Measurements from ENCODE around the gene ADARB2.

Gene ADARB2

GRCh38 chr10:1200866-1201807, 536.2 kb downstream of the ADARB2 start:
- Mint-ChIP-seq H3K4me1 (no peaks in the 10 kb centered on the region), H3K27me3 (peaks cover under 1% of the 10 kb centered on the region), H3K27ac (no peak overlapping the region), H3K4me3 (no peak overlapping the region), H3K36me3 (ENCODE audit: low read depth) (no peaks in the 10 kb centered on the region), H3K9me3 (no peaks in the 10 kb centered on the region)
- no peak for ATAC-seq
- DNase-seq: no peak

- no peak for ATAC-seq
Observed at GRCh38 chr10:1199897-1200721, 537.2 kb downstream of the ADARB2 start.

GRCh38 chr10:1199345-1199673, 538.0 kb downstream of the ADARB2 start:
- no peak for DNase-seq

More at GRCh38 chr10:1199897-1200721, 537.2 kb downstream of the ADARB2 start:
- Mint-ChIP-seq H3K36me3 (ENCODE audit: low read depth) (no peaks in the 10 kb centered on the region), H3K4me3 (no peak overlapping the region), H3K27ac (no peak overlapping the region), H3K9me3 (no peaks in the 10 kb centered on the region), H3K27me3 (peaks cover 3% of the 10 kb centered on the region), H3K4me1 (no peaks in the 10 kb centered on the region)
- DNase-seq: no peak

GRCh38 chr10:1198453-1199344, 538.6 kb downstream of the ADARB2 start:
- DNase-seq (no peak), ATAC-seq (no peak)
- Mint-ChIP-seq H3K27ac (no peak overlapping the region), H3K27me3 (peaks cover 3% of the 10 kb centered on the region), H3K4me1 (peaks cover 4% of the 10 kb centered on the region), H3K9me3 (no peaks in the 10 kb centered on the region), H3K36me3 (ENCODE audit: low read depth) (no peaks in the 10 kb centered on the region), H3K4me3 (no peak overlapping the region)

More at GRCh38 chr10:1199345-1199673, 538.0 kb downstream of the ADARB2 start:
- ATAC-seq: no peak
- Mint-ChIP-seq H3K27ac (no peak overlapping the region), H3K4me3 (no peak overlapping the region), H3K36me3 (ENCODE audit: low read depth) (no peaks in the 10 kb centered on the region), H3K27me3 (peaks cover 3% of the 10 kb centered on the region), H3K9me3 (no peaks in the 10 kb centered on the region), H3K4me1 (no peaks in the 10 kb centered on the region)

GRCh38 chr10:1197384-1197783, 539.9 kb downstream of the ADARB2 start:
- ATAC-seq (no peak), DNase-seq (no peak)
- Mint-ChIP-seq H3K9me3 (no peaks in the 10 kb centered on the region), H3K4me3 (no peak overlapping the region), H3K36me3 (ENCODE audit: low read depth) (no peaks in the 10 kb centered on the region), H3K27ac (no peak overlapping the region), H3K27me3 (peaks cover 3% of the 10 kb centered on the region), H3K4me1 (peaks cover 14% of the 10 kb centered on the region)

- no peak for DNase-seq
Observed at GRCh38 chr10:1196656-1197055, 540.7 kb downstream of the ADARB2 start.

GRCh38 chr10:1195828-1196227, 541.5 kb downstream of the ADARB2 start:
- Mint-ChIP-seq H3K27me3 (peaks cover 3% of the 10 kb centered on the region), H3K9me3 (no peaks in the 10 kb centered on the region), H3K4me1 (peaks cover 14% of the 10 kb centered on the region), H3K36me3 (ENCODE audit: low read depth) (no peaks in the 10 kb centered on the region), H3K27ac (no peak overlapping the region), H3K4me3 (no peak overlapping the region)
- no peak for DNase-seq
- ATAC-seq: no peak

More at GRCh38 chr10:1196656-1197055, 540.7 kb downstream of the ADARB2 start:
- Mint-ChIP-seq H3K4me1 (peaks cover 14% of the 10 kb centered on the region), H3K9me3 (no peaks in the 10 kb centered on the region), H3K27ac (no peak overlapping the region), H3K36me3 (ENCODE audit: low read depth) (no peaks in the 10 kb centered on the region), H3K27me3 (peaks cover 3% of the 10 kb centered on the region), H3K4me3 (no peak overlapping the region)
- no peak for ATAC-seq

GRCh38 chr10:1194161-1194560, 543.2 kb downstream of the ADARB2 start:
- Mint-ChIP-seq H3K4me3 (no peak overlapping the region), H3K27ac (no peak overlapping the region)

GRCh38 chr10:1193561-1193960, 543.8 kb downstream of the ADARB2 start:
- H3K4me1 Mint-ChIP-seq: peaks cover 14% of the 10 kb centered on the region
- no peaks in the 10 kb centered on the region for H3K36me3 Mint-ChIP-seq (ENCODE audit: low read depth)
- no peaks in the 10 kb centered on the region for H3K9me3 Mint-ChIP-seq
- H3K27ac Mint-ChIP-seq: no peak overlapping the region
- peaks cover 3% of the 10 kb centered on the region for H3K27me3 Mint-ChIP-seq
- no peak for ATAC-seq
- DNase-seq: no peak
- no peak overlapping the region for H3K4me3 Mint-ChIP-seq

More at GRCh38 chr10:1194161-1194560, 543.2 kb downstream of the ADARB2 start:
- peaks cover 14% of the 10 kb centered on the region for H3K4me1 Mint-ChIP-seq
- ATAC-seq (no peak), DNase-seq (no peak)
- H3K9me3 Mint-ChIP-seq: no peaks in the 10 kb centered on the region
- H3K27me3 Mint-ChIP-seq: peaks cover 3% of the 10 kb centered on the region
- H3K36me3 Mint-ChIP-seq (ENCODE audit: low read depth): no peaks in the 10 kb centered on the region

- no peaks in the 10 kb centered on the region for H3K9me3 Mint-ChIP-seq
- H3K4me1 Mint-ChIP-seq: peaks cover 14% of the 10 kb centered on the region
- no peak overlapping the region for H3K4me3 Mint-ChIP-seq
- H3K27ac Mint-ChIP-seq: no peak overlapping the region
- no peaks in the 10 kb centered on the region for H3K36me3 Mint-ChIP-seq (ENCODE audit: low read depth)
- no peak for DNase-seq
- ATAC-seq: no peak
- peaks cover 3% of the 10 kb centered on the region for H3K27me3 Mint-ChIP-seq
Observed at GRCh38 chr10:1191752-1192151, 545.6 kb downstream of the ADARB2 start.

GRCh38 chr10:1190791-1191490, 546.4 kb downstream of the ADARB2 start:
- peaks cover under 1% of the 10 kb centered on the region for H3K27me3 Mint-ChIP-seq
- no peak overlapping the region for H3K4me3 Mint-ChIP-seq
- H3K36me3 Mint-ChIP-seq (ENCODE audit: low read depth): no peaks in the 10 kb centered on the region
- H3K27ac Mint-ChIP-seq: no peak overlapping the region
- ATAC-seq (no peak), DNase-seq (no peak)
- H3K9me3 Mint-ChIP-seq: no peaks in the 10 kb centered on the region
- H3K4me1 Mint-ChIP-seq: peaks cover 14% of the 10 kb centered on the region

GRCh38 chr10:1190052-1190395, 547.3 kb downstream of the ADARB2 start:
- Mint-ChIP-seq H3K9me3 (no peaks in the 10 kb centered on the region), H3K36me3 (ENCODE audit: low read depth) (no peaks in the 10 kb centered on the region), H3K4me3 (no peak overlapping the region), H3K4me1 (peaks cover 14% of the 10 kb centered on the region), H3K27me3 (no peaks in the 10 kb centered on the region), H3K27ac (no peak overlapping the region)
- no peak for ATAC-seq
- no peak for DNase-seq

- no peaks in the 10 kb centered on the region for H3K27me3 Mint-ChIP-seq
- peaks cover 14% of the 10 kb centered on the region for H3K4me1 Mint-ChIP-seq
- ATAC-seq (no peak), DNase-seq (no peak)
- H3K4me3 Mint-ChIP-seq: no peak overlapping the region
- H3K9me3 Mint-ChIP-seq: no peaks in the 10 kb centered on the region
- H3K36me3 Mint-ChIP-seq (ENCODE audit: low read depth): no peaks in the 10 kb centered on the region
- no peak overlapping the region for H3K27ac Mint-ChIP-seq
Observed at GRCh38 chr10:1189166-1190051, 547.9 kb downstream of the ADARB2 start.

Data from activated naive CD8-positive, alpha-beta T cell treated with anti-CD3 and anti-CD28 coated beads, Interleukin-2, amount 50 U/mL, for 24 hours (primary cell).